GM12874 (cell line): Measurements from ENCODE around the gene PLXNA4.

ENCODE experiments used
- TF ChIP-seq, protein P1 (sequence below): IDR thresholded peaks from 2 replicates; pipeline ENCODE4 v1.5.1; 2011; ENCODE audit warnings: low read depth, mild to moderate bottlenecking, control low read depth, low read length, moderate library complexity; ENCODE audit not compliant: insufficient read depth

Gene PLXNA4

GRCh38 chr7:132345030-132345429 is 231.2 kb downstream of the PLXNA4 start:
- TF ChIP-seq, protein P1, sequence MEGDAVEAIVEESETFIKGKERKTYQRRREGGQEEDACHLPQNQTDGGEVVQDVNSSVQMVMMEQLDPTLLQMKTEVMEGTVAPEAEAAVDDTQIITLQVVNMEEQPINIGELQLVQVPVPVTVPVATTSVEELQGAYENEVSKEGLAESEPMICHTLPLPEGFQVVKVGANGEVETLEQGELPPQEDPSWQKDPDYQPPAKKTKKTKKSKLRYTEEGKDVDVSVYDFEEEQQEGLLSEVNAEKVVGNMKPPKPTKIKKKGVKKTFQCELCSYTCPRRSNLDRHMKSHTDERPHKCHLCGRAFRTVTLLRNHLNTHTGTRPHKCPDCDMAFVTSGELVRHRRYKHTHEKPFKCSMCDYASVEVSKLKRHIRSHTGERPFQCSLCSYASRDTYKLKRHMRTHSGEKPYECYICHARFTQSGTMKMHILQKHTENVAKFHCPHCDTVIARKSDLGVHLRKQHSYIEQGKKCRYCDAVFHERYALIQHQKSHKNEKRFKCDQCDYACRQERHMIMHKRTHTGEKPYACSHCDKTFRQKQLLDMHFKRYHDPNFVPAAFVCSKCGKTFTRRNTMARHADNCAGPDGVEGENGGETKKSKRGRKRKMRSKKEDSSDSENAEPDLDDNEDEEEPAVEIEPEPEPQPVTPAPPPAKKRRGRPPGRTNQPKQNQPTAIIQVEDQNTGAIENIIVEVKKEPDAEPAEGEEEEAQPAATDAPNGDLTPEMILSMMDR: no peak

DNA sequence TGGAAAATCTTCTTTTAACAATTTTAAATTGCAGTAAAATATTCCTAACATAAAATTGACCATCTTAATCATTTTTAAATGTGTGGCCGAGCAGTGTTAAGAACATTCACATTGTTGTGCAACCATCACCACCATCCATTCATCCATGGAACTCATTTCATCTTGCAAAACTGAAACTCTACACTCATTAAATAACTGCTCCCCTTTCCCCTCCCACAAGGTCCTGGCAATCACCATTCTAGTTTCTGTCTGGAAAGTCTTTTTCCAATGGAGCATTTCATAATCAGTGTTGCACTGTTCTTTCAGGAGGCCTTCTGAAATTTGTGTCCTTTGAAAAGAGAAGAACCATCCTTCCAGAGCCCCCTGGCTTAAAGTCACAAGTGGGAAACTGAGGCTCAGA is 233.1 kb downstream of the PLXNA4 start:
- TF ChIP-seq, protein P1: no peak

- TF ChIP-seq, protein P1: no peak
Measured at GRCh38 chr7:132337450-132338080, 238.7 kb downstream of the PLXNA4 start.

GRCh38 chr7:132336797-132337196 is 239.5 kb downstream of the PLXNA4 start:
- TF ChIP-seq, protein P1: no peak

DNA sequence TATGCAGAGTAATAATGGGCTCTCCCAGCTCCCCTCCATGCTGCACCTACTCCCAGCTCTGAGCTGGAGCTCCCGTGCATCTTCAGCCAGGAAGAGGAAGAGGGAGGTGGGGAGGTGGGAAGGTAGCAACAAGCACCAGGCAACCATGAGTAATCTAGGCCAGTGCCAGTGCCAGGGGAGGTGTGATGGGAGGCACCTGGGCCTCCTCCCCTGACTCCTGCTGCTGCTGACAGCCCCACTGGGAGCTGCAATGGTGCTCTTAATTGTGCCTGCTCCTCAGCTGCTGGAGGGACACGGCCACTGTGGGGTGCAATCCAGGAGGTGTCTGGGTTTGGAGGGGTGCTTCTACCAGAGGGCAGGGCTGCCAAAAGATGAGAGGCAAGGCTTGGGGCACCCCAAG is 243.0 kb downstream of the PLXNA4 start:
- TF ChIP-seq, protein P1: no peak

- TF ChIP-seq, protein P1: no peak
Measured at GRCh38 chr7:132328760-132329159, 247.5 kb downstream of the PLXNA4 start.

DNA sequence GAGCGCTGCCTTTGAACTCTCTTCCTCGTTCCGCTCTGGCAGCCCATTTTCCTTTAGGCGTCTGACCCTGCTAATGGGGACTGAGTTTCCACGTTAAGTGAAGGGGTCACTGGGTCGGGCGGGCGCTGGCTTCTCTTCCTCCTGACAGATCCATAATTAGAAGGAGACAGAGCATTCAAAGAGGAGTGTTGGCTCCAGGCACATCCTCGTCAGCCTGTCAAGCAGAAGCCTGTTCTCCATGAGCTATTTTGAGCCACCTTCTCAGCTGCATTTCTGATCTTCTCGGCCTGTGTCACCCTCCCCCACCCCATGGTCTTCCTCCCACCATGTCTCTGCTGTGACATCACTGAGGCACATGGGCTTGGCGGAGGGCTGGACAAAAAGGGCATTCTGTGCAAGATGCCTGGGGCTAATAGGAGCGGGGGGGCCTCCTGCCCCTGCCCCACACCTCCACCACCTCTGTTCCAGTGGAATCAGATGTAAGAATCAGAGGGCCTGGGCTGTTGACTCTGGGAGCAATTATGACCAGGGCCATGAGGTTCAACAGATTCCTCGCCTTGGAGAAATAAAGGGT is 248.1 kb downstream of the PLXNA4 start:
- TF ChIP-seq, protein P1: no peak
